GM12878 (cell line): ENCODE data around the gene C18orf63.

Source experiments
- BCL11A ChIP-seq: IDR thresholded peaks from 2 replicates; pipeline ENCODE4 v1.6.1; 2011; ENCODE audit warnings: low read depth, low read length
- CBX5 ChIP-seq: sonication (generic); IDR thresholded peaks from 2 replicates; pipeline ENCODE4 v1.6.1; 2016; ENCODE audit warnings: low read depth, moderate library complexity, mild to moderate bottlenecking, inconsistent platforms
- CTCF ChIP-seq, 3 experiments: IDR thresholded peaks in 2 of 3; conservative IDR thresholded peaks in 1 of 3; 2 replicates each; pipeline ENCODE4 v1.5.1; 2011; ENCODE audit warnings: low read depth in 3 of 3, low read length in 3 of 3, mild to moderate bottlenecking in 3 of 3, control low read depth in 2 of 3, moderate library complexity in 2 of 3, inconsistent platforms in 1 of 3, mixed read lengths in 1 of 3; ENCODE audit not compliant: control insufficient read depth in 2 of 3, insufficient read depth in 1 of 3; ENCODE audit errors: extremely low read depth in 1 of 3
- NR2C2 ChIP-seq: IDR thresholded peaks from 2 replicates; pipeline ENCODE4 v1.6.1; 2011; ENCODE audit warnings: borderline replicate concordance, low read depth; ENCODE audit not compliant: control insufficient read depth, insufficient read length
- POLR2A ChIP-seq: IDR thresholded peaks from 2 replicates; pipeline ENCODE4 v1.6.1; 2011; ENCODE audit warnings: low read depth, mild to moderate bottlenecking, low read length
- SUPT20H ChIP-seq: IDR thresholded peaks from 2 replicates; pipeline ENCODE4 v1.6.1; 2011; ENCODE audit warnings: low read depth, mild to moderate bottlenecking, low read length, moderate library complexity, borderline replicate concordance; ENCODE audit not compliant: control insufficient read depth
- SUZ12 ChIP-seq: fragments of 200-600 bp; sonication (generic); IDR thresholded peaks from one replicate; pipeline ENCODE4 v1.6.1; 2018; ENCODE audit warnings: antibody characterized with exemption, mild to moderate bottlenecking; ENCODE audit not compliant: unreplicated experiment
- TAF1 ChIP-seq: IDR thresholded peaks from 2 replicates; pipeline ENCODE4 v1.6.1; 2011; ENCODE audit warnings: mild to moderate bottlenecking, low read depth, low read length, borderline replicate concordance

- TF ChIP-seq SUZ12 (no peak), POLR2A (no peak), NR2C2 (no peak), CTCF (IDR thresholded peaks at IDR 0.05 in 2 of 3, conservative IDR thresholded peaks at IDR 0.05 in 1 of 3; ENCODE audit: control insufficient read depth in 2 of 3, extremely low read depth in 1 of 3, insufficient read depth in 1 of 3, low read depth in 3 of 3, low read length in 3 of 3) (no peak), SUPT20H (no peak), TAF1 (no peak), CBX5 (no peak), BCL11A (no peak)
Observed at GRCh38 chr18:74376523-74376922, 60.9 kb downstream of the C18orf63 start.
